Lower leg skin (tissue), 4 donors: ENCODE measurements around the gene ZCCHC7. TPM values are rescaled to one million over a fixed set of nuclear protein-coding genes. Genes with fewer than 3 reads are reported as not detected.

Source experiments
- DNase-seq, 2 donors: peaks; one replicate each; pipeline ENCODE4 v3.0.0-alpha.2; 2019; ENCODE audit warnings: low spot score in 2 of 2
- H3K4me3 ChIP-seq: fragments of 200-600 bp; sonication (generic); 2 replicates; pipeline ENCODE4 v1.5.1; 2017; ENCODE audit warnings: mild to moderate bottlenecking, low read depth; ENCODE audit not compliant: poor library complexity, severe bottlenecking
- CTCF ChIP-seq, 3 donors: fragments of 450-650 bp; IDR thresholded peaks; one replicate each; pipeline ENCODE4 v1.5.1; 2016; ENCODE audit warnings: antibody characterized with exemption in 3 of 3, mild to moderate bottlenecking in 3 of 3, moderate library complexity in 2 of 3
- POLR2A ChIP-seq, 2 donors: fragments of 450-650 bp; IDR thresholded peaks; one replicate each; pipeline ENCODE4 v1.6.1; 2016 to 2017; ENCODE audit warnings: antibody characterized with exemption in 2 of 2, mild to moderate bottlenecking in 1 of 2, moderate library complexity in 1 of 2
- WGBS, 2 donors: methylation state at CpG; one replicate each; pipeline ENCODE4 v1.1.5; 2018; 5-methylcytosine and 5-hydroxymethylcytosine counted together
- intact Hi-C: fragments of 100-400 bp; cut with DNase I; formaldehyde crosslinking; loops from one replicate; pipeline ENCODE4 v1.15.0; 2023; ENCODE audit warnings: low total_unique reads
- total RNA-seq, 4 donors: library from RNA; depleted of rRNA; stranded (reverse); fragments of >200 nt; gene quantifications; one replicate each; pipeline ENCODE4 v1.1.0, GENCODE V29; 2016

Gene ZCCHC7
- total RNA-seq, 4 donors from 2014 or later: 12.2 to 17.6 (median 15.7) TPM

GRCh38 chr9:37324691-37325490 is 204.5 kb downstream of the ZCCHC7 start:
- DNase-seq: no peak
- intact Hi-C loops: no loop called here
- 79 to 91% methylated on average over 5 of the region's 5 CpGs for WGBS, 2 donors
- no peak overlapping the region for H3K4me3 ChIP-seq
- TF ChIP-seq POLR2A (IDR thresholded peaks at IDR 0.05): no peak
- no peak for TF ChIP-seq CTCF (IDR thresholded peaks at IDR 0.05)

- TF ChIP-seq POLR2A (IDR thresholded peaks at IDR 0.05) (no peak), CTCF (IDR thresholded peaks at IDR 0.05) (no peak)
- 71 to 75% methylated on average over 2 of the region's 2 CpGs for WGBS, 2 donors
- intact Hi-C loops: no loop called here
Observed at GRCh38 chr9:37325778-37326177, 205.4 kb downstream of the ZCCHC7 start.

GRCh38 chr9:37327553-37327952 is 207.2 kb downstream of the ZCCHC7 start:
- WGBS, 2 donors: 93 to 98% methylated on average over 4 of the region's 4 CpGs
- intact Hi-C loops: no loop called here
- H3K4me3 ChIP-seq: no peak overlapping the region
- no peak for DNase-seq
- TF ChIP-seq CTCF (IDR thresholded peaks at IDR 0.05): no peak
- TF ChIP-seq POLR2A (IDR thresholded peaks at IDR 0.05): no peak

More at GRCh38 chr9:37325778-37326177, 205.4 kb downstream of the ZCCHC7 start:
- no peak for DNase-seq
- H3K4me3 ChIP-seq: no peak overlapping the region

GRCh38 chr9:37328556-37329227 is 208.3 kb downstream of the ZCCHC7 start:
- TF ChIP-seq POLR2A (IDR thresholded peaks at IDR 0.05) (no peak), CTCF (IDR thresholded peaks at IDR 0.05) (no peak)
- intact Hi-C loops: no loop called here
- DNase-seq: no peak
- H3K4me3 ChIP-seq: no peak overlapping the region

GRCh38 chr9:37329576-37329975 is 209.2 kb downstream of the ZCCHC7 start:
- no peak for DNase-seq
- TF ChIP-seq POLR2A (IDR thresholded peaks at IDR 0.05) (no peak), CTCF (IDR thresholded peaks at IDR 0.05) (no peak)
- no peak overlapping the region for H3K4me3 ChIP-seq
- WGBS, 2 donors: 91 to 93% methylated on average over 2 of the region's 2 CpGs
- intact Hi-C loops: no loop called here
